Activated CD4-positive, alpha-beta T cell treated with anti-CD3 and anti-CD28 coated beads, Interleukin-2, amount 10 ng/mL, durations not matched to agents 7 days and 5 days (primary cell): ENCODE data around the gene COX7A2L. TPM values are rescaled to one million over a fixed set of nuclear protein-coding genes. Genes with fewer than 3 reads are reported as not detected.
A peak's percentile ranks its signal among the peaks of the same experiment; 100 is the strongest.
"Not testable (repeated sequence)": the region's sequence is repeated elsewhere in the genome, so short reads cannot be mapped to it uniquely, and the experiment has no call there.

ENCODE experiments used
- CTCF ChIA-PET: fragments of 350-600 bp; sonication (Branson Sonifier 250); formaldehyde crosslinking; loops from one replicate; lab custom pipeline; 2021; ENCODE audit warnings: antibody characterized with exemption; lab: Charles Lee
- POLR2A ChIA-PET: fragments of 350-600 bp; sonication (Branson Sonifier 250); formaldehyde crosslinking; loops from one replicate; lab custom pipeline; 2021; ENCODE audit warnings: antibody characterized with exemption; lab: Charles Lee
- DNase-seq: peaks from one replicate; pipeline ENCODE4 v3.0.0-alpha.2; 2020
- H3K27ac Mint-ChIP-seq: one replicate; pipeline ENCODE4 v1.8.0; 2021; ENCODE audit warnings: mild to moderate bottlenecking, moderate library complexity, mixed read lengths
- H3K27me3 Mint-ChIP-seq: one replicate; pipeline ENCODE4 v1.8.0; 2021; ENCODE audit warnings: mixed read lengths
- H3K36me3 Mint-ChIP-seq: one replicate; pipeline ENCODE4 v1.8.0; 2021; ENCODE audit warnings: low read depth, mixed read lengths
- H3K4me1 Mint-ChIP-seq: one replicate; pipeline ENCODE4 v1.8.0; 2021; ENCODE audit warnings: mixed read lengths
- H3K4me3 Mint-ChIP-seq: one replicate; pipeline ENCODE4 v1.8.0; 2021; ENCODE audit warnings: mild to moderate bottlenecking, moderate library complexity, mixed read lengths
- H3K9me3 Mint-ChIP-seq: one replicate; pipeline ENCODE4 v1.8.0; 2021; ENCODE audit warnings: mixed read lengths
- total RNA-seq, 2 experiments: library from RNA; stranded (reverse); gene quantifications; one replicate each; pipeline ENCODE4 v1.2.3, GENCODE V29; 2021

Gene COX7A2L
- 10 to 100 TPM; 86.4 to 92.1 TPM for total RNA-seq

GRCh38 chr2:42360890-42361727 is at the start of gene COX7A2L:
Gene COX7A2L, minus strand, starts transcription at chr2:42361217. Its CDS starts 56 bp downstream, at chr2:42361161.
- peaks cover 6% of the 10 kb centered on the region for H3K36me3 Mint-ChIP-seq
- DNase-seq: peak; percentile 96
- H3K9me3 Mint-ChIP-seq: no peaks in the 10 kb centered on the region
- ChIA-PET POLR2A (interaction anchor here (0.6 kb wide), 1 partner anchor 237 kb away, joined by 4 read pairs; no protein-coding TSS in a partner anchor), CTCF (interaction anchor here (1.3 to 1.6 kb wide), 2 partner anchors 11 to 228 kb away, joined by 3 to 4 read pairs; no protein-coding TSS in a partner anchor)
- peak within 1 kb of the TSS; percentile 80 for H3K4me3 Mint-ChIP-seq
- peaks cover 44% of the 10 kb centered on the region for H3K4me1 Mint-ChIP-seq
- H3K27me3 Mint-ChIP-seq: no peaks in the 10 kb centered on the region
- peak within 1 kb of the TSS; percentile 98 for H3K27ac Mint-ChIP-seq

GRCh38 chr2:42408009-42408408 is 47.0 kb upstream of the COX7A2L start:
- H3K4me1 Mint-ChIP-seq: no peaks in the 10 kb centered on the region
- H3K4me3 Mint-ChIP-seq: no peak overlapping the region
- POLR2A ChIA-PET: no interaction called here
- H3K9me3 Mint-ChIP-seq: no peaks in the 10 kb centered on the region
- CTCF ChIA-PET: interaction anchor here (1.2 kb wide), 1 partner anchor 14 kb away, joined by 3 read pairs; no protein-coding TSS in a partner anchor
- no peaks in the 10 kb centered on the region for H3K27me3 Mint-ChIP-seq
- no peak for DNase-seq
- H3K36me3 Mint-ChIP-seq: no peaks in the 10 kb centered on the region
- no peak overlapping the region for H3K27ac Mint-ChIP-seq

- POLR2A ChIA-PET: no interaction called here
- CTCF ChIA-PET: interaction anchor here (1.2 kb wide), 1 partner anchor 15 kb away, joined by 3 read pairs; no protein-coding TSS in a partner anchor
These were observed 46.5 kb upstream of the COX7A2L start for GRCh38 chr2:42407476-42407875.

GRCh38 chr2:42404676-42405075 is 43.7 kb upstream of the COX7A2L start:
- ChIA-PET CTCF (interaction anchor here (0.8 to 1.0 kb wide), 2 partner anchors 11 to 558 kb away, joined by 3 to 4 read pairs; no protein-coding TSS in a partner anchor), POLR2A (no interaction called here)
- H3K27me3 Mint-ChIP-seq: peaks cover 2% of the 10 kb centered on the region

More at GRCh38 chr2:42407476-42407875, 46.5 kb upstream of the COX7A2L start:
- no peak for DNase-seq
- no peak overlapping the region for H3K4me3 Mint-ChIP-seq
- no peaks in the 10 kb centered on the region for H3K27me3 Mint-ChIP-seq
- no peaks in the 10 kb centered on the region for H3K4me1 Mint-ChIP-seq
- H3K27ac Mint-ChIP-seq: no peak overlapping the region
- no peaks in the 10 kb centered on the region for H3K9me3 Mint-ChIP-seq
- H3K36me3 Mint-ChIP-seq: no peaks in the 10 kb centered on the region

GRCh38 chr2:42401773-42402172 is 40.8 kb upstream of the COX7A2L start:
- Mint-ChIP-seq H3K4me1 (no peaks in the 10 kb centered on the region), H3K4me3 (no peak overlapping the region), H3K27ac (no peak overlapping the region), H3K27me3 (peaks cover 2% of the 10 kb centered on the region), H3K36me3 (no peaks in the 10 kb centered on the region), H3K9me3 (no peaks in the 10 kb centered on the region)
- CTCF ChIA-PET: interaction anchor here (0.6 to 1.6 kb wide), 2 partner anchors 8 to 24 kb away, joined by 3 to 4 read pairs; no protein-coding TSS in a partner anchor
- POLR2A ChIA-PET: no interaction called here
- DNase-seq: no peak

More at GRCh38 chr2:42404676-42405075, 43.7 kb upstream of the COX7A2L start:
- no peak for DNase-seq
- Mint-ChIP-seq H3K27ac (no peak overlapping the region), H3K4me3 (no peak overlapping the region), H3K4me1 (no peaks in the 10 kb centered on the region), H3K9me3 (no peaks in the 10 kb centered on the region), H3K36me3 (no peaks in the 10 kb centered on the region)

- H3K36me3 Mint-ChIP-seq, H3K9me3 Mint-ChIP-seq, H3K27me3 Mint-ChIP-seq, DNase-seq, POLR2A ChIA-PET, H3K27ac Mint-ChIP-seq, H3K4me3 Mint-ChIP-seq, H3K4me1 Mint-ChIP-seq, CTCF ChIA-PET: not testable (repeated sequence)
These were observed 37.0 kb upstream of the COX7A2L start for GRCh38 chr2:42398052-42398451.

GRCh38 chr2:42393320-42393719 is 32.3 kb upstream of the COX7A2L start:
- CTCF ChIA-PET: interaction anchor here (1.8 kb wide), 1 partner anchor 11 kb away, joined by 4 read pairs; no protein-coding TSS in a partner anchor

GRCh38 chr2:42392191-42392590 is 31.2 kb upstream of the COX7A2L start:
- Mint-ChIP-seq H3K4me3 (no peak overlapping the region), H3K4me1 (no peaks in the 10 kb centered on the region), H3K27ac (no peak overlapping the region), H3K36me3 (no peaks in the 10 kb centered on the region), H3K27me3 (peaks cover 2% of the 10 kb centered on the region), H3K9me3 (peaks cover 2% of the 10 kb centered on the region)
- no peak for DNase-seq
- ChIA-PET POLR2A (no interaction called here), CTCF (interaction anchor here (1.8 kb wide), 1 partner anchor 12 kb away, joined by 4 read pairs; no protein-coding TSS in a partner anchor)

More at GRCh38 chr2:42393320-42393719, 32.3 kb upstream of the COX7A2L start:
- H3K4me3 Mint-ChIP-seq, POLR2A ChIA-PET, DNase-seq, H3K27me3 Mint-ChIP-seq, H3K27ac Mint-ChIP-seq, H3K36me3 Mint-ChIP-seq, H3K9me3 Mint-ChIP-seq, H3K4me1 Mint-ChIP-seq: not testable (repeated sequence)

- DNase-seq: no peak
- H3K9me3 Mint-ChIP-seq: peaks cover 2% of the 10 kb centered on the region
- no peaks in the 10 kb centered on the region for H3K36me3 Mint-ChIP-seq
- ChIA-PET CTCF (no interaction called here), POLR2A (no interaction called here)
- H3K27ac Mint-ChIP-seq: no peak overlapping the region
- H3K4me1 Mint-ChIP-seq: no peaks in the 10 kb centered on the region
- H3K4me3 Mint-ChIP-seq: no peak overlapping the region
- H3K27me3 Mint-ChIP-seq: peaks cover 2% of the 10 kb centered on the region
These were observed 29.5 kb upstream of the COX7A2L start for GRCh38 chr2:42390401-42390969.

GRCh38 chr2:42386682-42387081 is 25.7 kb upstream of the COX7A2L start:
- H3K4me1 Mint-ChIP-seq: no peaks in the 10 kb centered on the region
- no peaks in the 10 kb centered on the region for H3K36me3 Mint-ChIP-seq
- no peak overlapping the region for H3K27ac Mint-ChIP-seq
- ChIA-PET CTCF (interaction anchor here (0.7 to 0.9 kb wide), 3 partner anchors 9 to 130 kb away, joined by 3 to 4 read pairs (median 3); no protein-coding TSS in a partner anchor), POLR2A (interaction anchor here (0.7 kb wide), 1 partner anchor 364 kb away, joined by 8 read pairs; no protein-coding TSS in a partner anchor)
- H3K4me3 Mint-ChIP-seq: no peak overlapping the region
- DNase-seq: no peak
- H3K27me3 Mint-ChIP-seq: peaks cover 2% of the 10 kb centered on the region
- H3K9me3 Mint-ChIP-seq: no peaks in the 10 kb centered on the region

- ChIA-PET CTCF (no interaction called here), POLR2A (no interaction called here)
- no peak overlapping the region for H3K27ac Mint-ChIP-seq
- peaks cover 2% of the 10 kb centered on the region for H3K27me3 Mint-ChIP-seq
- no peaks in the 10 kb centered on the region for H3K4me1 Mint-ChIP-seq
- H3K36me3 Mint-ChIP-seq: no peaks in the 10 kb centered on the region
- no peak overlapping the region for H3K4me3 Mint-ChIP-seq
- H3K9me3 Mint-ChIP-seq: no peaks in the 10 kb centered on the region
- DNase-seq: no peak
These were observed 24.2 kb upstream of the COX7A2L start for GRCh38 chr2:42385225-42385624.

- DNase-seq: no peak
- Mint-ChIP-seq H3K9me3 (no peaks in the 10 kb centered on the region), H3K27me3 (peaks cover under 1% of the 10 kb centered on the region), H3K4me3 (no peak overlapping the region), H3K4me1 (no peaks in the 10 kb centered on the region), H3K36me3 (no peaks in the 10 kb centered on the region), H3K27ac (no peak overlapping the region)
- POLR2A ChIA-PET: no interaction called here
- CTCF ChIA-PET: interaction anchor here (0.6 to 1.5 kb wide), 4 partner anchors 10 to 279 kb away, joined by 3 read pairs; no protein-coding TSS in a partner anchor
These were observed 23.0 kb upstream of the COX7A2L start for GRCh38 chr2:42383855-42384530.
